K562 (cell line): ENCODE results near the gene GABARAPL2. TPM values are rescaled to one million over a fixed set of nuclear protein-coding genes. Genes with fewer than 3 reads are reported as not detected.

Experiments used
- CBFA2T2 ChIP-seq: fragments of 450-650 bp; conservative IDR thresholded peaks from 2 replicates; pipeline ENCODE4 v1.6.1; 2017; ENCODE audit warnings: mild to moderate bottlenecking
- CBFB ChIP-seq: sonication (generic); formaldehyde crosslinking; IDR thresholded peaks from 2 replicates; pipeline ENCODE4 v1.4.0; 2020; ENCODE audit warnings: mild to moderate bottlenecking, missing genetic modification reagents
- E2F4 ChIP-seq: sonication (generic); formaldehyde crosslinking; IDR thresholded peaks from 2 replicates; pipeline ENCODE4 v1.8.0; 2022; ENCODE audit warnings: mild to moderate bottlenecking, low read depth, missing genetic modification reagents
- E2F5 ChIP-seq: sonication (generic); formaldehyde crosslinking; IDR thresholded peaks from 2 replicates; pipeline ENCODE4 v1.8.0; 2022; ENCODE audit warnings: mild to moderate bottlenecking, missing genetic modification reagents
- HIVEP1 ChIP-seq: fragments of 250-450 bp; sonication (Bioruptor Pico); IDR thresholded peaks from 2 replicates; pipeline ENCODE4 v1.4.0; 2020; ENCODE audit warnings: mild to moderate bottlenecking
- HNRNPH1 ChIP-seq: fragments of 200-400 bp; formaldehyde crosslinking; optimal IDR thresholded peaks from 2 replicates; pipeline ENCODE3; 2017; ENCODE audit warnings: low read depth, mild to moderate bottlenecking, low read length, moderate library complexity
- HNRNPL ChIP-seq: fragments of 200-400 bp; formaldehyde crosslinking; IDR thresholded peaks from 2 replicates; pipeline ENCODE4 v1.6.1; 2017; ENCODE audit warnings: low read depth, mild to moderate bottlenecking, low read length
- IFI16 ChIP-seq: fragments of 250-450 bp; sonication (Bioruptor Pico); IDR thresholded peaks from 2 replicates; pipeline ENCODE4 v2.1.2; 2022; ENCODE audit warnings: mild to moderate bottlenecking, inconsistent platforms
- LARP7 ChIP-seq: fragments of 450-650 bp; IDR thresholded peaks from 2 replicates; pipeline ENCODE4 v1.6.1; 2016
- NBN ChIP-seq: fragments of 450-650 bp; IDR thresholded peaks from 2 replicates; pipeline ENCODE4 v1.6.1; 2016; ENCODE audit warnings: low read depth, mild to moderate bottlenecking
- NFYB ChIP-seq: IDR thresholded peaks from 2 replicates; pipeline ENCODE4 v1.6.1; 2011; ENCODE audit warnings: mild to moderate bottlenecking, moderate library complexity; ENCODE audit not compliant: insufficient read length; ENCODE audit errors: extremely low read depth
- PML ChIP-seq: IDR thresholded peaks from 2 replicates; pipeline ENCODE4 v1.6.1; 2012; ENCODE audit warnings: low read length, inconsistent platforms
- POLR2B ChIP-seq: fragments of 450-650 bp; IDR thresholded peaks from 2 replicates; pipeline ENCODE4 v1.6.1; 2018; ENCODE audit warnings: low read depth; ENCODE audit not compliant: partially characterized antibody
- RB1 ChIP-seq: fragments of 450-650 bp; IDR thresholded peaks from 2 replicates; pipeline ENCODE4 v1.6.1; 2017; ENCODE audit warnings: low read depth, mild to moderate bottlenecking
- RBM15 ChIP-seq: fragments of 200-400 bp; formaldehyde crosslinking; IDR thresholded peaks from 2 replicates; pipeline ENCODE4 v1.6.1; 2018; ENCODE audit warnings: mild to moderate bottlenecking, low read length, moderate library complexity; ENCODE audit not compliant: insufficient read depth
- RHOXF2B ChIP-seq: fragments of 250-450 bp; sonication (Bioruptor Pico); conservative IDR thresholded peaks from 2 replicates; pipeline ENCODE4 v1.5.1; 2021
- RNF2 ChIP-seq: sonication (generic); IDR thresholded peaks from 2 replicates; pipeline ENCODE4 v1.6.1; 2016
- SAP30 ChIP-seq: fragments of 200-600 bp; sonication (generic); IDR thresholded peaks from 2 replicates; pipeline ENCODE4 v1.6.1; 2012; ENCODE audit warnings: borderline replicate concordance, low read depth, mild to moderate bottlenecking, moderate library complexity, low read length, control low read depth, inconsistent platforms; ENCODE audit not compliant: insufficient read depth, poor library complexity, severe bottlenecking
- SETDB1 ChIP-seq: IDR thresholded peaks from one replicate; pipeline ENCODE4 v1.6.1; 2012; ENCODE audit warnings: low read length, control low read depth, inconsistent platforms
- SFPQ ChIP-seq: fragments of 200-400 bp; formaldehyde crosslinking; IDR thresholded peaks from 2 replicates; pipeline ENCODE4 v1.6.1; 2017; ENCODE audit warnings: mild to moderate bottlenecking, low read depth, low read length, moderate library complexity
- THRA ChIP-seq: fragments of 450-650 bp; IDR thresholded peaks from 2 replicates; pipeline ENCODE4 v1.6.1; 2017; ENCODE audit warnings: mild to moderate bottlenecking, moderate library complexity
- TSC22D4 ChIP-seq: fragments of 450-650 bp; IDR thresholded peaks from 2 replicates; pipeline ENCODE4 v1.6.1; 2016; ENCODE audit warnings: missing genetic modification characterization, missing biosample characterization, control low read depth
- ZNF347 ChIP-seq: fragments of 450-650 bp; formaldehyde crosslinking; IDR thresholded peaks from 2 replicates; pipeline ENCODE4 v1.4.0; 2020; ENCODE audit warnings: low read depth, mild to moderate bottlenecking, moderate library complexity
- ZNF551 ChIP-seq: fragments of 250-450 bp; sonication (Bioruptor Pico); IDR thresholded peaks from 2 replicates; pipeline ENCODE4 v1.5.0; 2021; ENCODE audit warnings: mild to moderate bottlenecking, moderate library complexity
- ZNF644 ChIP-seq: fragments of 200-800 bp; sonication (Bioruptor generic); IDR thresholded peaks from 2 replicates; pipeline ENCODE4 v1.6.1; 2016; ENCODE audit warnings: low read depth, missing genetic modification characterization, missing compliant biosample characterization
- ZNF717 ChIP-seq: fragments of 250-450 bp; sonication (Bioruptor Pico); IDR thresholded peaks from 2 replicates; pipeline ENCODE4 v1.5.0; 2021
- polyA plus RNA-seq, 8 experiments: library from polyadenylated mRNA; depleted of rRNA in 4 of 8; stranded (reverse) in 5 of 8; unstranded in 3 of 8; fragments of >200 nt; fragmentation: Nextera tagmentation in 2 of 8; fragmentation: Illumina TruSeq in 1 of 8; extraction: Ambion mirVana in 2 of 8; extraction: Trizol in 1 of 8; gene quantifications; 2 replicates each; pipeline versions ENCODE4 v1.2.1 to v1.2.3, GENCODE V29; 2011 to 2014; ENCODE audit warnings: inconsistent platforms in 1 of 8, missing spikeins in 1 of 8
- total RNA-seq, 7 experiments: library from RNA; depleted of rRNA in 6 of 7; stranded (reverse); fragments of >200 nt in 6 of 7; fragmentation: Illumina TruSeq in 2 of 7; extraction: Trizol in 2 of 7; gene quantifications; 2 replicates each; pipeline versions ENCODE4 v1.2.1 to v1.2.3, GENCODE V29; 2011 to 2021; ENCODE audit warnings: low replicate concordance in 1 of 7

GABARAPL2 gene
- total and polyA plus RNA-seq, 9 of the 15 experiments (the other 6 are each of a cell fraction or from before 2014, with no cell fraction given): 42.1 to 288 (median 91.8) TPM

- TF ChIP-seq E2F5 (no peak), HNRNPL (no peak), PML (no peak), SFPQ (no peak), RHOXF2B (CRISPR knock-in tag) (no peak), ZNF551 (CRISPR knock-in tag) (no peak), ZNF717 (CRISPR knock-in tag) (no peak), NFYB (no peak), ZNF347 (no peak), RNF2 (no peak; the same call in 1 of the 2 replicates), CBFB (CRISPR knock-in tag) (no peak), ZNF644 (tag) (no peak), TSC22D4 (tag) (no peak), RB1 (no peak), SAP30 (no peak), CBFA2T2 (peak; percentile 69), IFI16 (CRISPR knock-in tag) (no peak), THRA (no peak), E2F4 (no peak), RBM15 (no peak), POLR2B (no peak), HNRNPH1 (no peak), SETDB1 (no peak), HIVEP1 (CRISPR knock-in tag) (no peak), LARP7 (no peak), NBN (no peak)
Observed at GRCh38 chr16:75620326-75621169, 54.4 kb downstream of the GABARAPL2 start (continued).
